ENCODE results near the gene GALNT2. TPM values are rescaled to one million over a fixed set of nuclear protein-coding genes. Genes with fewer than 3 reads are reported as not detected.

The GALNT2 gene
- total and polyA plus RNA-seq, 10 of the 15 experiments (the other 5 are each of a cell fraction or from before 2014, with no cell fraction given): 0.52 to 27.7 (median 16.3) TPM

- no peak for TF ChIP-seq ZBTB11 (CRISPR knock-in tag; IDR thresholded peaks at IDR 0.05)
- TF ChIP-seq HCFC1 (IDR thresholded peaks at IDR 0.05; ENCODE audit: low read length): no peak
Observed at GRCh38 chr1:230144010-230144614, 77.1 kb downstream of the GALNT2 start (continued).

GRCh38 chr1:230144758-230145504 is 77.9 kb downstream of the GALNT2 start:
- H4K20me1 ChIP-seq (ENCODE audit: control insufficient read depth, insufficient read depth): no peaks in the 10 kb centered on the region
- H3K9ac ChIP-seq (ENCODE audit: control insufficient read depth, insufficient read depth, low read length): no peak overlapping the region
- H3K4me1 ChIP-seq (ENCODE audit: control insufficient read depth, insufficient read depth, low read length): peaks cover 37% of the 10 kb centered on the region
- in situ Hi-C loops (cut with MboI) (no loop called here), intact Hi-C loops (cut with micrococcal nuclease; ENCODE audit: unreplicated experiment) (no loop called here)
- H2AFZ ChIP-seq (ENCODE audit: control insufficient read depth, low read depth, low read length): no peak overlapping the region
- 84% methylated on average over 10 of the region's 11 CpGs for WGBS (ENCODE audit: insufficient coverage, insufficient replicate concordance, low lambda C conversion rate, missing lambda C conversion rate)
- FAIRE-seq (no peak), DNase-seq (ENCODE audit: low read depth, low spot score) (no peak), ATAC-seq (no peak)
- H3K4me3 ChIP-seq: no peak overlapping the region
- ChIA-PET RAD21 (ENCODE audit: unreplicated experiment) (interaction anchor here (1.7 to 2.4 kb wide), 3 partner anchors 8 to 66 kb away, joined by 4 to 20 read pairs (median 6); no protein-coding TSS in a partner anchor), CTCF (no interaction called here), SMC1A (ENCODE audit: uncharacterized antibody, unreplicated experiment) (interaction anchor here (0.9 to 3.4 kb wide), 7 partner anchors 11 to 43 kb away, joined by 3 to 22 read pairs (median 7); no protein-coding TSS in a partner anchor), POLR2A (no interaction called here)
- H3K27ac ChIP-seq (ENCODE audit: control insufficient read depth, insufficient read depth): no peak overlapping the region
- peaks cover 10% of the 10 kb centered on the region for H3K79me2 ChIP-seq (ENCODE audit: control insufficient read depth, insufficient read depth, low read length)
- H3K27me3 ChIP-seq (replicated peaks in 1 of 2; ENCODE audit: control insufficient read depth in 2 of 2, insufficient read depth in 2 of 2, low read length in 1 of 2): no peaks in the 10 kb centered on the region
- no peak overlapping the region for H3K4me2 ChIP-seq (ENCODE audit: control insufficient read depth, insufficient read depth)
- no peaks in the 10 kb centered on the region; a peak in 1 of 4 replicates for H3K36me3 ChIP-seq (ENCODE audit: control insufficient read depth in 2 of 2, insufficient read depth in 2 of 2, low read length in 1 of 2)
- no TSS peak for BruUV-seq (replicated peaks)
- H3K9me3 ChIP-seq (replicated peaks; ENCODE audit: control insufficient read depth, insufficient read depth, low read length): no peaks in the 10 kb centered on the region
- no peak for TF ChIP-seq PML (IDR thresholded peaks at IDR 0.05; ENCODE audit: low read length)
- TF ChIP-seq ZSCAN29 (IDR thresholded peaks at IDR 0.05): no peak
- TF ChIP-seq FOS (IDR thresholded peaks at IDR 0.05; ENCODE audit: borderline replicate concordance, extremely low read depth, insufficient read length): no peak
- no peak for TF ChIP-seq NKRF (conservative IDR thresholded peaks at IDR 0.05)
- TF ChIP-seq E2F4 (IDR thresholded peaks at IDR 0.05; ENCODE audit: low read depth, low read length): no peak
- no peak for TF ChIP-seq JUND (IDR thresholded peaks at IDR 0.05; ENCODE audit: low read depth, low read length)
- no peak for TF ChIP-seq TCF12 (IDR thresholded peaks at IDR 0.05; ENCODE audit: low read depth, low read length)
- no peak for TF ChIP-seq NBN (IDR thresholded peaks at IDR 0.05)
- TF ChIP-seq MAX (IDR thresholded peaks at IDR 0.05; ENCODE audit: low read depth, low read length): no peak
